Amygdala (tissue), 56 donors: ENCODE measurements around the gene UAP1L1.
"Not testable (repeated sequence)": the region's sequence is repeated elsewhere in the genome, so short reads cannot be mapped to it uniquely, and the experiment has no call there.

Source experiments
- DNase-seq, 56 donors: peaks; one replicate each; lab custom pipeline; 2025; lab: John Stamatoyannopoulos, UW

Gene UAP1L1, protein sequence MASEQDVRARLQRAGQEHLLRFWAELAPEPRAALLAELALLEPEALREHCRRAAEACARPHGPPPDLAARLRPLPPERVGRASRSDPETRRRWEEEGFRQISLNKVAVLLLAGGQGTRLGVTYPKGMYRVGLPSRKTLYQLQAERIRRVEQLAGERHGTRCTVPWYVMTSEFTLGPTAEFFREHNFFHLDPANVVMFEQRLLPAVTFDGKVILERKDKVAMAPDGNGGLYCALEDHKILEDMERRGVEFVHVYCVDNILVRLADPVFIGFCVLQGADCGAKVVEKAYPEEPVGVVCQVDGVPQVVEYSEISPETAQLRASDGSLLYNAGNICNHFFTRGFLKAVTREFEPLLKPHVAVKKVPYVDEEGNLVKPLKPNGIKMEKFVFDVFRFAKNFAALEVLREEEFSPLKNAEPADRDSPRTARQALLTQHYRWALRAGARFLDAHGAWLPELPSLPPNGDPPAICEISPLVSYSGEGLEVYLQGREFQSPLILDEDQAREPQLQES

GRCh38 chr9:137077010-137077747 is at the start of gene UAP1L1:
Gene UAP1L1, plus strand, starts transcription at chr9:137077517. Its CDS starts 16 bp downstream, at chr9:137077533.
- DNase-seq: peak in 53 of 56 donors; percentile 21 to 97 (median 74)

GRCh38 chr9:137028263-137029057 is 48.9 kb upstream of the UAP1L1 start:
- DNase-seq: peak in 39 of 56 donors; percentile 19 to 80 (median 56)

DNA sequence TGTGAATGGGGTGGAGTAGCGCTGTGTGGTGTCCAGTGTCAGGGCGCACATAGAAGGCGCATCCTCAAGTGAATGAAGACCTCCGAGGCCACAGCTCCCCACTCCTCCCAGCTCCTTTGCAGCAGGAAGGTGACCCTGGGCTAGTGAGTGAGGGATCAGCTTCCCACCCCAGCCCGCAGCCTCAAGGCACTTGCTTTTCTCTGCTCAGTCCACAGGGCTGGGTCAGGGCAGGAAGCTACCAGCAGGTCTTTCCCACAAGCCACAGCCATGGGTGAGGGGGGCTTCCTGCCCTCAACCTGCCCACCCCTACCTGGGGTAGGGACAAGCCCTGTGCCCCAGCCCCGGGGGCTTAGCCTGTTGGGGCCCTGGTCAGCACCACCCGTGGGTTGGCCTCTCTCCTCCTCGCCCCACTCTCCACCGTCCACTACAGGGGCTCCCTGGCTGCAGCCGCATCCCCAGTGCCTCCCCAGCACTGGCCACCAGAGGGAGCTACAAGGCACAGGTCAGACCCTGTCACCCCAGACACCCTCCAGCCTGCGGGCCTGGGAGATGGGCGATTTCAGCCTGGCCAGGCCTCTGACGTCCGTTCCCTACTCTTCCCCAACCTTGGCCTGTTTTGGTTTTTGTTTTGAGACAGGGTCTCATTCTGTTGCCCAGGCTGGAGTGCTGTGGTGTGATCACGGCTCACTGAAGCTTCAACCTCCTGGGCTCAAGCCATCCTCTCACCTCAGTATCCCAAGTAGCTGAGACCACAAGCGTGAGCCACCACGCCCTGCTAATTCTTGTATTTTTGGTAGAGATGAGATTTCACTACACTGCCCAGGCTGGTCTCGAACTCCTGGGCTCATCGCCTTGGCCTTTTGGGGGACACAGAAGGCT is 48.0 kb upstream of the UAP1L1 start:
- peak in 50 of 56 donors; percentile 20 to 85 (median 60) for DNase-seq

DNA sequence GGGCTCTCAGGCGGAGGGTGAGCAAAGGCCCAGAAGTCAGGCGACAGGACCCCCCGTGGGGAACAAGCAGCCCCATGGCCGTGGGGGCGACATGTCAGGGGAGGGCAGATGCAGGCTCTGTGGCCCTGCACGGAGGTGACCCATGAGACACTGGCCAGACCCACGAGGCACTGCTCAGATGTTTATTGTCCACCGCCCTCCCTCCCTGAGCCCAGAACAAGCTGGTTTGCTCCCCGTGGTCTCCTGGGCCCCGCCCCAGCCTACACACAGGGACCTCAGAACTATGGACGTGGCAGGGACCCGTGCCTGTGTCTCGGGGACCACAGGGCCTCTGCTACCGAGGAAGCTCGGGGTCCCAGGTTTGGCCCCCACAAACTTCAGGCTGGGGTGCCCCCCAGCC is 47.3 kb upstream of the UAP1L1 start:
- DNase-seq: no peak

GRCh38 chr9:137030538-137031527 is 46.5 kb upstream of the UAP1L1 start:
- DNase-seq: peak in 2 of 56 donors; percentile 12 to 35

- DNase-seq: peak in 3 of 56 donors; percentile 14 to 32 (median 30)
Observed at GRCh38 chr9:137031904-137032640, 45.2 kb upstream of the UAP1L1 start, which contains the start of gene FUT7. Gene FUT7, minus strand, starts transcription at chr9:137032088. Its CDS starts 97 bp downstream, at chr9:137031991.

DNA sequence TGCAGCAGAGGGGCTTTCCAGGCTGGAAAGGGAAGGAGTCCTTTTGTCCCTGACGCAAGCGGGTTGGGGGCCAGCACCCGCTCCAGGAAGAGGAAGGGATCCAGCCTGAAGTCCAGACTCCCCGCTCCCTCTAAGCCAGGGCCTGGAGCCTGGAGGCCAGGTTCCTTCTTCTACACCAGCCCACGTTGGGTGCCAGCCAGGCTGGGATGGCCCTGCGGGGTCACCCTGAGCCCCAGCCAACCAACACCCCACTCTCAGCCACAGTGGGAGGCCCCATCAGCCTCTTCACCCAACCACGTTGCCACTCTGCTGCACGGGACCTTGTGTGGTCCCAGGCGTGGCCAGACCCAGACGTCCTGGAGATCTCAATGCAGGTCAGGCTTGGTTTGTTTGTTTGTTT is 44.5 kb upstream of the UAP1L1 start:
- DNase-seq: no peak

GRCh38 chr9:137033481-137033880 is 43.8 kb upstream of the UAP1L1 start:
- not testable (repeated sequence) for DNase-seq

DNA sequence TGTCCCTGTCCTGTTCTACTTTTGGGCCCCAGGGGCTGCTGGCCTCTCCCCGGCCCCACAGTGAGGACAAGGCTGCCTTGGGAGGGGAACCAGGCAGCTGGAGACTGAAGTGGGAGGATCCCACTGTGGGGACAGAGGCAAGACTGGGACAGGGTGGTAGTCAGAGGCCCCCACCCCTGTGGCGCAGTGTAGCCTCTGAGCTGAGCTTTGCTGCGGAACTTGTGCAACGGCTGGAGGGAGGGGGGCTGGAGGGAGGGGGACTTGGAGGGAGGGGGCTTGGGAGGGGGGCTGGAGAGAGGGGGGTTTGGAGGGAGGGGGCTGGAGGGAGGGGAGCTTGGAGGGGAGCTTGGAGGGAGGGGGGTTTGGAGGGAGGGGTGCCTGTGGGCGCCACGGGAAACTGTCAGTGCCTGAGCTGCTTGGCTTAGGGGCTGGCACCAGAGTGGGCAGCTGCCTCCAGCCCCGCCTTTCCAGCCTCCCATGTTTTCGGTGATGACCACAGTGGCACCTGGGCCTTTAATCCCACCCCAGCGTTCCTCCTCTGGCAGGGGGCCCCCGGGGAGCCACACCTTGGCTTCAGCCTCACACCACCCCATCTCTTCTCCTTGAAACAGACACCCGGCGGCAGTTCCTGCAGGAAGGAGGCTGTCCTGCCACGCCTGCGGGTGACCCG is 43.1 kb upstream of the UAP1L1 start:
- peak in 1 of 56 donors; percentile 48 for DNase-seq

- peak in 54 of 56 donors; percentile 29 to 88 (median 74) for DNase-seq
Observed at GRCh38 chr9:137034709-137035506, 42.4 kb upstream of the UAP1L1 start.

GRCh38 chr9:137035507-137035834 is 41.8 kb upstream of the UAP1L1 start:
- DNase-seq: no peak

DNA sequence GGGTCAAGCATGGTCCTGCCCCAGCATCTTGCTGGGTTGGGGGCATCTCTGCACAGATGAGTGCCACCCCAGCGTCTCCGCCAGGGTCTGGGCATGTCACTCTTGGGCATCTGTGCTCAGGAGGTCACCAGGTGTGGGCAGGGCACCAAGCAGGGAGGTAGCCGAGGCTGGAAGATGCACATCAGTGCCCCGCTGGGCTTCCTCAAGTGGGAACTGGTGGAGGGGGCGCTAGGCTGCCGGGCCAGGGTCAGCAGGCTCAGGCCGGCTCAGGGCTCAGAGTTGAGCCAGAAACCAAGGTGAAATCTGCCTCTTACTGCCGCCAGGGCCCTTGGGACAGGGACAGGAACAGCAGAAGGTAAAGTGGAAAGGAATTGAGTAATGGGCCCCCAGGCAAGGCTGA is 41.4 kb upstream of the UAP1L1 start:
- no peak for DNase-seq

- no peak for DNase-seq
Observed at GRCh38 chr9:137037035-137037434, 40.3 kb upstream of the UAP1L1 start.

GRCh38 chr9:137037483-137037882 is 39.8 kb upstream of the UAP1L1 start:
- no peak for DNase-seq

DNA sequence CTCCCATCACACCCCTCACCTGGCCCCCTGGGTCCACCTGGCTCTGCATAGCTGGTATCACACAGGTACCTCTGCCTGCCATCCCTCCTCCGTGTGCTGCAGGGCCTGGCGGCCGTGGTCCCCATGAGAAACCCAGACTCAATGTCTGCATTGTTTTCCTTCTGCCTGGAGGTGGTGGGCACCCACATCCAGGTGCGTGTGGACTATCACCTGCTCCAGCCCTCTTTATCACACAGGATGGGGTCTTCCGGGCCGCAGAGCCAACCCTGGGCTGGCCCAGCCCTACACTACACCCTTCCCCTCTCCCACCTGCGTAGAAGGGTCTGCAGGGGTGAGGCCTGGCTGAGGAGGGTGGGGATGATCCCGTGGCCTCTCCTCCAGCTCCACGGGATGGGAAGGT is 38.4 kb upstream of the UAP1L1 start:
- no peak for DNase-seq
